Activated gamma-delta T cell treated with anti-CD3 and anti-CD28 coated beads, Interleukin-2, amount 50 U/mL, for 16 hours (primary cell): Measurements from ENCODE around the gene DTX2.
A peak's percentile ranks its signal among the peaks of the same experiment; 100 is the strongest.
"Not testable (repeated sequence)": the region's sequence is repeated elsewhere in the genome, so short reads cannot be mapped to it uniquely, and the experiment has no call there.

ENCODE experiments used
- DNase-seq: peaks from one replicate; pipeline ENCODE4 v3.0.0-alpha.2; 2020; ENCODE audit warnings: low read depth

Gene DTX2

GRCh38 chr7:76512941-76513816, 51.7 kb downstream of the DTX2 start:
- no peak for DNase-seq

DNA sequence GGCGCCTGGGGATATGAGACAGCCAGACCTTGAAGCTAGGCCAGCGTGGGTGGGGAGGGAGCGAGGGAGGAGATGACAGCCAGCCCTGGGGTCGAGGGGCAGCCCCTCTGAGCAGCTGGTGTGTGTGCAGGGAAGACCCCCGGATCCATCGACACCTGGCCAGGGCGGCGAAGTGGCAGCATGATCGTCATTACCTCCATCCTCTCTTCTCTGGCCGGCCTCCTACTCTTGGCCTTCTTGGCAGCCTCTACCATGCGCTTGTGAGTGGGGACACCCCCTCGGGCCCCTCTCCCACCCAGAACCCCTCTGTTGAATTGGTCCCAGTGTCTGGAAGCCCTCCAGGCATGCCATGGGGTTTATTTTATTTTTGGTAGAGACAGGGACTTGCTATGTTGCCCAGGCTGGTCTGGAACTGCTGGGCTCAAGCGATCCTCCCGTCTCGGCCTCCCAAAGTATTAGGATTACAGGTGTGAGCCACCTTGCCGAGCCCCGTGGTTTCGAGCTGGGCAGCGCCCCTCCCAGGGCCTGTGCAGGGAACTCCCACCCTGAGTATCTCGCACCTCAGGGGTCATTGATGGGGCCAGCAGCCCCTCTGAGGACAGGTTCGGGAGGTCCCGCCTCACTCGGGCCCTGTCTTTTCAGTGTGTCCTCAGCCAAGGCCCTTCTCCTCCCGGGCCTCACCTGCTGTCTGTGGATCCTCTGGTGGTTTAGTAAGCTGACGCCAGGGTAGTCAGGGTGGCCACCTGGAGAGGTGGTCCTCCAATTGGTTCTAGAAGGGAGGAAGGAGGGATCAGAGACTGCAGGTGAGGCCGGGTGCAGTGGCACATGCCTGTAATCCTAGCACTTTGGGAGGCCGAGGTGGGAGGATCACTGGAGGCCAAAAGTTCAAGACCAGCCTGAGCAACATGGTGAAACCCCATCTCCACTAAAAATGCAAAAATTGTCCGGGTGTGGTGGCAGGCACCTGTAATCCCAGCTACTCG, 52.6 kb downstream of the DTX2 start:
- no peak for DNase-seq

- DNase-seq, result no peak
These were observed 53.6 kb downstream of the DTX2 start for GRCh38 chr7:76514926-76515771.

GRCh38 chr7:76515999-76516443, 54.5 kb downstream of the DTX2 start:
- no peak for DNase-seq

DNA sequence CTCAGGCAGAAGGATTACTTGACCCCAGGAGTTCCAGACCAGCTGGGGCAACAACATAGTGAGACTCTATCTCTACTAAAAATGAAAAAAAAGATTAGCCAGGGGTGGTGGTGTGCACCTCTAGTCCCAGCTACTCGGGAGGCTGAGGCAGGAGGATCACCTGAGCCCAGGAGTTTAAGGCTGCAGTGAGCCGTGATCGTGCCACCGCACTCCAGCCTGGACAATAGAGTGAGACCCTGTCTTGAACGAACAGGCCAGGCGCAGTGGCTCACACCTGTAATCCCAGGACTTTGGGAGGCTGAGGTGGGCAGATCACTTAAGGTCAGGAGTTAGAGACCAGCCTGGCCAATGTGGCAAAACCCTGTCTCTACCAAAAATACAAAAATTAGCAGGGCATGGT, 55.4 kb downstream of the DTX2 start:
- DNase-seq, result not testable (repeated sequence)

DNA sequence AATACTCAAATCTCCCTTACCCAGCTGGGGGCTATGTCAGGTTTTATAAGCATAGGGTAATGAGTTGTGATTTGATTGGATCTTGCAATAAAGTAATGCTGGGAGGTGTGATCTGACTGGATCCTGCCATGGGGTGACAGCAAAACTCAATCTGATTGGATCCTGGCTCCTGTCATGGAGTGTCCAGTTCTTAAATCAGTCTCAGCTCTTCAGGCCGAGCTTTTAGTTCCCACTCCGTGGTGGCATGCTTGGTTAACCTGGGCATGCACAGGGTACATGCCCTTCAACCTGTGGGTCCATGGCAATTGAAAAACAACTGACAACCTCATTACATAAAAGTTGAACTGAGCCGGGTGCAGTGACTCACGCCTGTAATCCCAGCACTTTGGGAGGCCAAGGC, 64.7 kb downstream of the DTX2 start:
- not testable (repeated sequence) for DNase-seq

DNA sequence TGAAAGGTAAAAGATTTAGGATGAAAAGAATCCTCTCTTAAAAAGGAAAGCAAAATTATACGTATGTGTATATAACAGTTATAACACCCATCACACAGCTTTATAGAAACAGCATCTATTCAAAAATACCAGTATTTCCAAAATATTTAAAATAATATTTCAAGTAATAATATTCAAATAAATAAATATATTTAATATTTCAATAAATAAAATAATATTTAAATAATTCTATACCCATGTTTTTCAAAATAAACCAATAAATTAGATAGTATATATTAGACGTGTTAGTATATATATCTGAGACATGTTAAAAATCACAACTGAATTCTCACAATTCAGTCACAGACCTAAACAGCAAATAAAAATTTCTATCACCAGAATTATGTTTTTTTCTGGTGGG, 70.1 kb downstream of the DTX2 start:
- not testable (repeated sequence) for DNase-seq

- DNase-seq, result not testable (repeated sequence)
These were observed 81.7 kb downstream of the DTX2 start, which contains the start of gene SPDYE16 for GRCh38 chr7:76543197-76543596. TSS of gene SPDYE16 (minus strand) at chr7:76543297. CDS start at chr7:76541459, 1,838 bp downstream.

DNA sequence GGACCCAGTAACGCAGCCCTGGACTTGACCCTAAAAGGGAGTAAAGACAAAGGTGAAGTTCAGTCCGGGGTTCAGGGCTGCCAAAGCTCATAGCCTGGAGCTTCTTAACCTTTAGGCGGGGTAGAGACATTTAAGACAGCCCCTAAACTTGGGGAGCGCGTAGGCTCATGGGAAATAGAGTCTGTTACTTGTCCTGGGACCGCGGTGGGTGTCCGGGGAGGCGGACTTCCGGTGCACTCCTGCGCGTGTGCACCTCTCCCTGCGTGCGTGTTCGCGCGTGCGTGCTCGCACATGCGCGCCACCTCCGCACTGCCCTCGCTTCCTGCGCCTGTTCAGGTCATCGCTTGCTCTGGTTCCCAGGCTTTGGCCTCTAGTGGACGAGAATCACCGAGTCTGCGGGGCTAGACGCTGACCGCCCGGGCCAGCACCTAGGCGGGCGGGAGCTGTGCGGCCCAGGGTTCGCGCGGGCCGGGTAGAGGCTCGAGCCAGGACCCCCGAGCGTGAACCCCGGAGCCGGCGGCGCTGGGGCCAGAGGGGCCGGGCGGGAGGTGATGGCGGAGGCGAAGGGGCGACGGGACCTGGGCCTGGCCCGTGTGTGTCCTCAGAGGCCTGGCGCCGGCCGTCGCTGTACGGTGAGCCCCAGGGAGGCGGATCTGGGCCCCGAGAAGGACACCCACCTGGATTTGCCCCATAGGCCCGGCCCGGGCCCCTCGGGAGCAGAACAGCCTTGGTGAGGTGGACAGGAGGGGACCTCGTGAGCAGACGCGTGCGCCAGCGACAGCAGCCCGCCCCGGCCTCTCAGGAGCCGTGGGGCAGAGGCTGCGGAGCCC, 87.7 kb downstream of the DTX2 start:
- peak; percentile 77 for DNase-seq

DNA sequence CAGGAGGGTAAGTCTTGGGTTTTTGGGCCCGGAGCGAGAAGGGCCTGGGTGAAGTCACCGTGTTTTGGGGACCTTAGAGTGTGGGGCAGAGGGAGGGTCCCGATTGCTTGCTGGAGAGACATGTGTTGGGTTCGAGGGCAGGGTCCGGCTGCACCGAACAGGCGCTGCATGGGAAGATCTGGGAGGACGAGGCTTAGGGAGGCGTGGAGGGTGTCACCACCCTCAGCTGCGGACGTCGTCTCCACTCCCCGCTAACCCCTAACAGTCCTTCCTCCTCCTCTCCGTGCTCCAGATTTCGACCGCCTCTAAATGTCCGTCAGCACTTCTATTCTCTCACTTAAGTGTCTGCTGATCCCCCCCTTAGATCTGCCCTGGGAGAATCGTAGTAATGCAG, 88.3 kb downstream of the DTX2 start:
- DNase-seq, result not testable (repeated sequence)

DNA sequence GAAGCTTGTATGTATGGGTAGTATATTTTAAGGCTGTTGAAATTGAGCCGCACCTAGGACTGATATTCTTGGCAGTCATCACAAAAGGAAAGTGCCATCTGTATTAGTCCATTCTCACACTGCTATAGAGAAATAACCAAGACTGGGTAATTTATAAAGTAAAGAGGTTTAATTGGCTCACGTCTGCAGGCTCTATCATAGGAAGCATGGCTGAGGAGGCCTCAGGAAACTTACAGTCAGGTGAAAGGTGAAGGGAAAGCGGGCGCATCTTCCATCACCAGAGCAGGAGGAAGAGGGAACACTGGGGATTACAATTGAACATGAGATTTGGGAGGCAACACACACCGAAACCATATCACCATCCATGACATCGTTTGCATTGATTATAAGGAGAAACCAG, 90.5 kb downstream of the DTX2 start:
- DNase-seq, result not testable (repeated sequence)
